HepG2 (cell line): ENCODE measurements around the gene MED12. TPM values are rescaled to one million over a fixed set of nuclear protein-coding genes. Genes with fewer than 3 reads are reported as not detected.
A peak's percentile ranks its signal among the peaks of the same experiment; 100 is the strongest.

Experiments
- ATAC-seq: fragments of 200-7000 bp; cut with Tn5 transposase; 3 replicates; pipeline ENCODE4 v1.9.1; 2020; ENCODE audit warnings: mild to moderate bottlenecking, moderate library complexity
- BruUV-seq: library from RNA; stranded (reverse); fragments of 400-500 nt; replicated peaks from 2 replicates; lab custom pipeline; 2021; lab: Mats Ljungman, UMichigan
- CTCF ChIA-PET: fragments of 300-600 bp; formaldehyde crosslinking; extraction: SDS; loops from one replicate; lab custom pipeline; 2021; ENCODE audit warnings: low total read pairs, inconsistent platforms, low intra/inter-chr PET ratio; lab: Yijun Ruan, JAX
- POLR2A ChIA-PET: fragments of 350-600 bp; sonication (Branson Sonifier 250); formaldehyde crosslinking; loops from one replicate; lab custom pipeline; 2020; ENCODE audit warnings: antibody characterized with exemption, inconsistent platforms; lab: Yijun Ruan, JAX
- DNase-seq: peaks from one replicate; pipeline ENCODE4 v3.0.0-alpha.2; 2015; ENCODE audit warnings: low spot score
- FAIRE-seq: peaks from 3 replicates; lab custom pipeline; 2011; peaks lifted over from hg19 to GRCh38; lab: Jason Lieb, UNC
- H2AFZ ChIP-seq: one replicate; pipeline ENCODE4 v1.6.1; 2011; ENCODE audit warnings: low read length, inconsistent platforms
- H3K27ac ChIP-seq: fragments of 300-600 bp; 3 replicates; pipeline ENCODE4 v1.8.0; 2011; ENCODE audit warnings: mixed run types, mild to moderate bottlenecking, mixed read lengths, low read length, inconsistent platforms; ENCODE audit not compliant: insufficient read depth; ENCODE audit errors: extremely low read length
- H3K27me3 ChIP-seq, 2 experiments: fragments of 200-600 bp in 1 of 2; 2 replicates in 1 of 2; 3 replicates in 1 of 2; pipeline versions ENCODE4 v1.6.0 to v1.8.0; 2011; ENCODE audit warnings: low read length in 2 of 2, mild to moderate bottlenecking in 2 of 2, moderate library complexity in 2 of 2, inconsistent platforms in 1 of 2; ENCODE audit not compliant: insufficient read depth in 2 of 2, control insufficient read depth in 1 of 2
- H3K36me3 ChIP-seq, 2 experiments: fragments of 200-600 bp in 1 of 2; replicated peaks in 1 of 2; 2 replicates in 1 of 2; 3 replicates in 1 of 2; pipeline versions ENCODE4 v1.5.1 to v1.8.0; 2011; ENCODE audit warnings: low read length in 2 of 2, inconsistent platforms in 1 of 2; ENCODE audit not compliant: insufficient read depth in 2 of 2, control insufficient read depth in 1 of 2
- H3K4me1 ChIP-seq: 2 replicates; pipeline ENCODE4 v1.5.1; 2012; ENCODE audit warnings: low read length, inconsistent platforms; ENCODE audit not compliant: insufficient read depth
- H3K4me2 ChIP-seq: 2 replicates; pipeline ENCODE4 v1.6.0; 2011; ENCODE audit warnings: low read depth, low read length, inconsistent platforms
- H3K4me3 ChIP-seq, 3 experiments: fragments of 200-600 bp in 1 of 3; sonication (generic), shearing (Covaris generic) in 1 of 3; replicated peaks in 1 of 3; 2 replicates each; pipeline ENCODE4 v1.5.1; 2011 to 2016; ENCODE audit warnings: low read length in 3 of 3, inconsistent platforms in 2 of 3, low read depth in 2 of 3, mild to moderate bottlenecking in 2 of 3, control low read depth in 1 of 3, mixed read lengths in 1 of 3; ENCODE audit not compliant: insufficient read depth in 1 of 3
- H3K79me2 ChIP-seq: one replicate; pipeline ENCODE4 v1.6.1; 2011; ENCODE audit warnings: low read length, inconsistent platforms; ENCODE audit not compliant: insufficient read depth
- H3K9ac ChIP-seq: 2 replicates; pipeline ENCODE4 v1.6.0; 2011; ENCODE audit warnings: mild to moderate bottlenecking, low read depth, low read length, inconsistent platforms; ENCODE audit not compliant: insufficient read depth
- H3K9me3 ChIP-seq: 2 replicates; pipeline ENCODE4 v1.5.1; 2012; ENCODE audit warnings: mild to moderate bottlenecking, low read length
- H4K20me1 ChIP-seq: 2 replicates; pipeline ENCODE4 v1.6.0; 2011; ENCODE audit warnings: inconsistent platforms, mild to moderate bottlenecking, low read length, moderate library complexity; ENCODE audit not compliant: insufficient read depth
- ATF4 ChIP-seq, 2 experiments: fragments of 450-650 bp in 1 of 2; sonication (generic) in 1 of 2; formaldehyde crosslinking; IDR thresholded peaks; 2 replicates each; pipeline versions ENCODE4 v1.5.0 to v1.8.0; 2020 to 2022; ENCODE audit warnings: mild to moderate bottlenecking in 1 of 2, missing genetic modification reagents in 1 of 2
- ATF7 ChIP-seq, 2 experiments: fragments of 450-650 bp in 1 of 2; sonication (generic) in 1 of 2; formaldehyde crosslinking in 1 of 2; IDR thresholded peaks; 2 replicates each; pipeline versions ENCODE4 v1.4.0 to v1.6.1; 2016 to 2020; ENCODE audit warnings: antibody characterized with exemption in 1 of 2, mild to moderate bottlenecking in 1 of 2, missing genetic modification reagents in 1 of 2
- CEBPB ChIP-seq: IDR thresholded peaks from 2 replicates; pipeline ENCODE4 v1.6.1; 2011; ENCODE audit warnings: low read depth, low read length, improper control_type of control experiment, borderline replicate concordance
- ESRRA ChIP-seq: sonication (generic); formaldehyde crosslinking; IDR thresholded peaks from 2 replicates; pipeline ENCODE4 v1.5.1; 2020; ENCODE audit warnings: mild to moderate bottlenecking, low read depth, missing genetic modification reagents
- PHF21A ChIP-seq: sonication (generic); formaldehyde crosslinking; IDR thresholded peaks from 2 replicates; pipeline ENCODE4 v1.5.0; 2020; ENCODE audit warnings: mild to moderate bottlenecking, missing genetic modification reagents
- ZFAT ChIP-seq: sonication (generic); formaldehyde crosslinking; conservative IDR thresholded peaks from 2 replicates; pipeline ENCODE4 v1.8.1; 2023; ENCODE audit warnings: missing genetic modification reagents, inconsistent platforms
- ZNF383 ChIP-seq: sonication (generic); formaldehyde crosslinking; IDR thresholded peaks from 2 replicates; pipeline ENCODE4 v1.4.0; 2020; ENCODE audit warnings: missing genetic modification reagents, mild to moderate bottlenecking, borderline replicate concordance
- ZSCAN21 ChIP-seq: sonication (generic); formaldehyde crosslinking; IDR thresholded peaks from 2 replicates; pipeline ENCODE4 v1.8.0; 2022; ENCODE audit warnings: mild to moderate bottlenecking, missing genetic modification reagents, moderate library complexity, borderline replicate concordance
- WGBS: methylation state at CpG from one replicate; pipeline ENCODE4 v1.1.6; 2017; ENCODE audit warnings: low lambda C conversion rate; 5-methylcytosine and 5-hydroxymethylcytosine counted together
- in situ Hi-C: cut with HindIII; loops from 2 replicates; pipeline ENCODE4 v1.10.0; 2017; ENCODE audit warnings: low pct_unique_long_range_greater_than_20kb; ENCODE audit not compliant: extremely low pct_ligation_motif_present
- intact Hi-C: fragments of 100-400 bp; cut with micrococcal nuclease; formaldehyde crosslinking; loops from one replicate; pipeline ENCODE4 v1.10.0; 2022; ENCODE audit not compliant: unreplicated experiment
- polyA plus RNA-seq, 8 experiments: library from polyadenylated mRNA; depleted of rRNA in 3 of 8; stranded (reverse) in 7 of 8; unstranded in 1 of 8; fragments of >200 nt; fragmentation: Illumina TruSeq in 4 of 8; extraction: Trizol in 4 of 8; gene quantifications; 2 replicates each; pipeline versions ENCODE4 v1.2.1 to v1.2.3, GENCODE V29; 2011 to 2016; ENCODE audit warnings: low read depth in 4 of 8, missing spikeins in 1 of 8, mixed read lengths in 1 of 8; ENCODE audit not compliant: insufficient read depth in 1 of 8
- total RNA-seq, 5 experiments: library from RNA; depleted of rRNA; stranded (reverse); fragments of >200 nt; fragmentation: Illumina TruSeq; extraction: Trizol; gene quantifications; 2 replicates each; pipeline ENCODE4 v1.2.3, GENCODE V29; 2016; ENCODE audit warnings: low read depth in 1 of 5

MED12 gene
- total and polyA plus RNA-seq, 2 of the 13 experiments (the other 11 are each of a cell fraction or from before 2014, with no cell fraction given), result 9.4 to 15.0 TPM

- no peak overlapping the region for H2AFZ ChIP-seq
- WGBS, result 68% methylated on average over 5 of the region's 5 CpGs
- BruUV-seq, result no TSS peak
- no peaks in the 10 kb centered on the region for H3K9me3 ChIP-seq
- no peak overlapping the region for H3K4me3 ChIP-seq
- intact Hi-C loops (no loop called here), in situ Hi-C loops (no loop called here)
- H3K27ac ChIP-seq, result peak overlapping the region; percentile 58
- DNase-seq (no peak), FAIRE-seq (no peak), ATAC-seq (no peak)
- H3K9ac ChIP-seq, result no peak overlapping the region
- ChIA-PET CTCF (no interaction called here), POLR2A (interaction anchor here (0.6 to 1.2 kb wide), 2 partner anchors 14 kb away, joined by 4 to 5 read pairs; partner anchors contain the start of gene SNX12)
- TF ChIP-seq ZNF383 (CRISPR knock-in tag), result no peak
- TF ChIP-seq ATF7 (IDR thresholded peaks at IDR 0.05), result 0 out of 2 replicates have a peak, but pooled peaks have one; percentile 23
- no peak for TF ChIP-seq ATF7 (CRISPR knock-in tag; IDR thresholded peaks at IDR 0.05)
- peak; percentile 24; the same call in 1 of the 2 replicates for TF ChIP-seq CEBPB
- no peak for TF ChIP-seq ESRRA
- no peak for TF ChIP-seq ZFAT (CRISPR knock-in tag)
- 0 out of 4 replicates have a peak, but pooled peaks have one; percentile 24 to 36 for TF ChIP-seq ATF4 (CRISPR knock-in tag; IDR thresholded peaks at IDR 0.05)
- no peak overlapping the region for H3K4me2 ChIP-seq
- peaks cover 23% of the 10 kb centered on the region for H3K4me1 ChIP-seq
- H4K20me1 ChIP-seq, result no peaks in the 10 kb centered on the region
- no peaks in the 10 kb centered on the region for H3K79me2 ChIP-seq
- H3K36me3 ChIP-seq, result no peaks in the 10 kb centered on the region
- H3K27me3 ChIP-seq, result no peaks in the 10 kb centered on the region
Observed at GRCh38 chrX:71082124-71082647, 36.2 kb upstream of the MED12 start.

- H4K20me1 ChIP-seq, result no peaks in the 10 kb centered on the region
- WGBS, result 85% methylated on average over 4 of the region's 4 CpGs
- ATAC-seq (no peak), DNase-seq (no peak), FAIRE-seq (no peak)
- no peak overlapping the region for H3K27ac ChIP-seq
- H3K4me2 ChIP-seq, result no peak overlapping the region
- H2AFZ ChIP-seq, result no peak overlapping the region
- TF ChIP-seq PHF21A (CRISPR knock-in tag) (no peak), ZSCAN21 (CRISPR knock-in tag) (no peak)
- no peaks in the 10 kb centered on the region for H3K36me3 ChIP-seq
- intact Hi-C loops, result no loop called here
- H3K9me3 ChIP-seq, result no peaks in the 10 kb centered on the region
- BruUV-seq, result no TSS peak
- ChIA-PET CTCF (no interaction called here), POLR2A (interaction anchor here (0.6 kb wide), 1 partner anchor 15 kb away, joined by 5 read pairs; the partner anchor contains the start of gene SNX12)
- no peaks in the 10 kb centered on the region for H3K79me2 ChIP-seq
- no peak overlapping the region for H3K9ac ChIP-seq
- in situ Hi-C loops, result no loop called here
- H3K4me3 ChIP-seq, result no peak overlapping the region
- H3K27me3 ChIP-seq, result no peaks in the 10 kb centered on the region
- H3K4me1 ChIP-seq, result peaks cover 22% of the 10 kb centered on the region
Observed at GRCh38 chrX:71082822-71083221, 35.6 kb upstream of the MED12 start.
